Measurements from ENCODE around the gene TRIO. TPM values are rescaled to one million over a fixed set of nuclear protein-coding genes. Genes with fewer than 3 reads are reported as not detected.

Gene TRIO
- total RNA-seq, 6 experiments from 2014 or later, result 167 to 219 (median 190) TPM

GRCh38 chr5:14491015-14491915, 348.1 kb downstream of the TRIO start:
- Mint-ChIP-seq H3K27me3 (ENCODE audit: insufficient read depth) (peaks cover 50% of the 10 kb centered on the region), H3K9me3 (peaks cover 20% of the 10 kb centered on the region), H3K27ac (peak overlapping the region; percentile 76), H3K36me3 (ENCODE audit: low read depth) (peaks cover 67% of the 10 kb centered on the region), H3K4me1 (ENCODE audit: low read depth) (peaks cover 25% of the 10 kb centered on the region), H3K4me3 (peak overlapping the region; percentile 27; the same call in 1 of the 2 replicates)
- DNase-seq, result peak; percentile 46
- TF ChIP-seq CTCF (IDR thresholded peaks at IDR 0.05), result no peak

- no peak for TF ChIP-seq CTCF (IDR thresholded peaks at IDR 0.05)
Observed at GRCh38 chr5:14492331-14492964, 349.3 kb downstream of the TRIO start.

GRCh38 chr5:14495301-14495700, 352.2 kb downstream of the TRIO start:
- Mint-ChIP-seq H3K4me3 (no peak overlapping the region; the same call in 1 of the 2 replicates), H3K4me1 (ENCODE audit: low read depth) (peaks cover 22% of the 10 kb centered on the region), H3K9me3 (peaks cover 13% of the 10 kb centered on the region), H3K27ac (peak overlapping the region; percentile 61), H3K36me3 (ENCODE audit: low read depth) (peaks cover 60% of the 10 kb centered on the region), H3K27me3 (ENCODE audit: insufficient read depth) (peaks cover 47% of the 10 kb centered on the region)
- DNase-seq, result no peak
- TF ChIP-seq CTCF (IDR thresholded peaks at IDR 0.05), result no peak

More at GRCh38 chr5:14492331-14492964, 349.3 kb downstream of the TRIO start:
- H3K36me3 Mint-ChIP-seq (ENCODE audit: low read depth), result peaks cover 71% of the 10 kb centered on the region
- peaks cover 54% of the 10 kb centered on the region for H3K27me3 Mint-ChIP-seq (ENCODE audit: insufficient read depth)
- DNase-seq, result no peak
- peak overlapping the region; percentile 51; the same call in 1 of the 2 replicates for H3K4me3 Mint-ChIP-seq
- peak overlapping the region; percentile 76 for H3K27ac Mint-ChIP-seq
- peaks cover 24% of the 10 kb centered on the region for H3K9me3 Mint-ChIP-seq
- H3K4me1 Mint-ChIP-seq (ENCODE audit: low read depth), result peaks cover 25% of the 10 kb centered on the region

- Mint-ChIP-seq H3K27me3 (ENCODE audit: insufficient read depth) (peaks cover 40% of the 10 kb centered on the region), H3K9me3 (peaks cover 8% of the 10 kb centered on the region), H3K4me1 (ENCODE audit: low read depth) (peaks cover 14% of the 10 kb centered on the region; the same call in 1 of the 2 replicates), H3K27ac (no peak overlapping the region), H3K4me3 (no peak overlapping the region), H3K36me3 (ENCODE audit: low read depth) (peaks cover 57% of the 10 kb centered on the region)
- TF ChIP-seq CTCF (IDR thresholded peaks at IDR 0.05), result no peak
- no peak for DNase-seq
Observed at GRCh38 chr5:14497311-14497710, 354.2 kb downstream of the TRIO start.

- H3K27ac Mint-ChIP-seq, result peak overlapping the region; percentile 81
- peaks cover 6% of the 10 kb centered on the region; the same call in 1 of the 2 replicates for H3K4me1 Mint-ChIP-seq (ENCODE audit: low read depth)
- H3K36me3 Mint-ChIP-seq (ENCODE audit: low read depth), result peaks cover 37% of the 10 kb centered on the region
- H3K4me3 Mint-ChIP-seq, result peak overlapping the region; percentile 56; the same call in 1 of the 2 replicates
- no peak for DNase-seq
- TF ChIP-seq CTCF (IDR thresholded peaks at IDR 0.05), result no peak
- peaks cover 42% of the 10 kb centered on the region for H3K27me3 Mint-ChIP-seq (ENCODE audit: insufficient read depth)
- H3K9me3 Mint-ChIP-seq, result peaks cover 3% of the 10 kb centered on the region
Observed at GRCh38 chr5:14501353-14502293, 358.5 kb downstream of the TRIO start.

All from HFFc6 (cell line).